ENCODE data around the gene AIFM3. TPM values are rescaled to one million over a fixed set of nuclear protein-coding genes. Genes with fewer than 3 reads are reported as not detected.

AIFM3 gene
- total and polyA plus RNA-seq, 11 donors, result 0.25 to 3.0 (median 0.49) TPM; not detected in 2

GRCh38 chr22:20994128-20994901, 27.3 kb downstream of the AIFM3 start:
- Histone ChIP-seq H3K4me1 (no peaks in the 10 kb centered on the region), H3K27me3 (no peaks in the 10 kb centered on the region), H3K36me3 (peaks cover 0 to 91% (median 62%) of the 10 kb centered on the region in 9 donors), H3K9me3 (no peaks in the 10 kb centered on the region), H3K4me3 (no peak overlapping the region), H3K27ac (no peak overlapping the region)
- TF ChIP-seq CTCF (IDR thresholded peaks at IDR 0.05) (no peak), POLR2A (IDR thresholded peaks at IDR 0.05) (no peak)
- no peak for ATAC-seq
- 92 to 95% (median 94%) methylated on average over 8 to 30 of the region's 30 CpGs for WGBS, 4 donors
- intact Hi-C loops (cut with DNase I), result loop anchor here in 1 of 10 donors (10.0 kb wide), 1 partner anchor 80 kb away; the partner anchor contains the start of gene CRKL
- peak in 1 of 5 donors; percentile 6 for DNase-seq

- no peak overlapping the region for H3K4me3 ChIP-seq
- TF ChIP-seq CTCF (IDR thresholded peaks at IDR 0.05) (no peak), POLR2A (IDR thresholded peaks at IDR 0.05) (no peak)
- peaks cover 0 to 96% (median 68%) of the 10 kb centered on the region in 9 donors for H3K36me3 ChIP-seq
- H3K4me1 ChIP-seq, result peaks cover 0 to 5% (median 2%) of the 10 kb centered on the region in 12 donors
- intact Hi-C loops (cut with DNase I), result loop anchor here in 1 of 10 donors (10.0 kb wide), 1 partner anchor 80 kb away; the partner anchor contains the start of gene CRKL
- no peak for DNase-seq
- WGBS, 4 donors, result 87 to 98% (median 90%) methylated on average over 7 to 10 of the region's 10 CpGs
- H3K9me3 ChIP-seq, result no peaks in the 10 kb centered on the region
- H3K27ac ChIP-seq, result no peak overlapping the region
- no peak for ATAC-seq
- H3K27me3 ChIP-seq, result no peaks in the 10 kb centered on the region
These were observed 27.8 kb downstream of the AIFM3 start for GRCh38 chr22:20994902-20995241.

- peaks cover 0 to 11% (median 8%) of the 10 kb centered on the region in 12 donors for H3K4me1 ChIP-seq
- ATAC-seq (no peak), DNase-seq (peak in 1 of 5 donors; percentile 5)
- H3K4me3 ChIP-seq, result no peak overlapping the region
- TF ChIP-seq POLR2A (IDR thresholded peaks at IDR 0.05) (no peak), CTCF (IDR thresholded peaks at IDR 0.05) (no peak)
- intact Hi-C loops (cut with DNase I), result loop anchor here in 1 of 10 donors (10.0 kb wide), 1 partner anchor 81 kb away; the partner anchor contains the start of gene CRKL
- H3K36me3 ChIP-seq, result peaks cover 0 to 97% (median 72%) of the 10 kb centered on the region in 9 donors
- no peak overlapping the region for H3K27ac ChIP-seq
- WGBS, 4 donors, result 92 to 95% (median 93%) methylated on average over 19 to 23 of the region's 23 CpGs
- H3K9me3 ChIP-seq, result no peaks in the 10 kb centered on the region
- no peaks in the 10 kb centered on the region for H3K27me3 ChIP-seq
These were observed 28.4 kb downstream of the AIFM3 start for GRCh38 chr22:20995329-20996030.

GRCh38 chr22:20996031-20996410, 29.0 kb downstream of the AIFM3 start:
- Histone ChIP-seq H3K4me3 (no peak overlapping the region), H3K27ac (no peak overlapping the region), H3K36me3 (peaks cover 0 to 91% (median 68%) of the 10 kb centered on the region in 9 donors), H3K27me3 (no peaks in the 10 kb centered on the region), H3K4me1 (peaks cover 3 to 17% (median 14%) of the 10 kb centered on the region in 12 donors), H3K9me3 (no peaks in the 10 kb centered on the region)
- no peak for ATAC-seq
- TF ChIP-seq POLR2A (IDR thresholded peaks at IDR 0.05) (no peak), CTCF (IDR thresholded peaks at IDR 0.05) (no peak)
- WGBS, 4 donors, result 73 to 95% (median 90%) methylated on average over 1 to 10 of the region's 10 CpGs
- DNase-seq, result peak in 1 of 5 donors; percentile 4
- intact Hi-C loops (cut with DNase I), result loop anchor here in 1 of 10 donors (10.0 kb wide), 1 partner anchor 81 kb away; the partner anchor contains the start of gene CRKL
